ENCODE data around the gene ACAD8. TPM values are rescaled to one million over a fixed set of nuclear protein-coding genes. Genes with fewer than 3 reads are reported as not detected.

The ACAD8 gene
- total and polyA plus RNA-seq, 2 of the 4 experiments (the other 2 are of a cell fraction), result 11.1 to 21.2 TPM

GRCh38 chr11:134313379-134313778, 60.0 kb downstream of the ACAD8 start:
- ChIA-PET POLR2A (ENCODE audit: unreplicated experiment) (no interaction called here), CTCF (no interaction called here)
- Histone ChIP-seq H3K18ac (ENCODE audit: low read depth, low read length) (no peak overlapping the region), H3K14ac (replicated peaks; ENCODE audit: low read depth, low read length) (no peak overlapping the region), H2AK5ac (ENCODE audit: low read depth, low read length) (no peak overlapping the region), H3K27ac (ENCODE audit: insufficient read depth, low read length) (no peak overlapping the region), H4K5ac (ENCODE audit: low read depth, low read length) (no peak overlapping the region), H4K20me1 (ENCODE audit: insufficient read depth, low read length) (no peaks in the 10 kb centered on the region), H2AFZ (replicated peaks; ENCODE audit: low read length, poor library complexity) (no peak overlapping the region), H3K27me3 (ENCODE audit: control insufficient read depth, insufficient read depth, low read length) (no peaks in the 10 kb centered on the region), H3K4ac (ENCODE audit: low read depth, low read length) (no peak overlapping the region), H2BK5ac (ENCODE audit: low read depth, low read length, poor library complexity, severe bottlenecking) (no peak overlapping the region), H2AK9ac (replicated peaks; ENCODE audit: low read depth, low read length, poor library complexity) (no peak overlapping the region), H2BK20ac (ENCODE audit: low read depth, low read length) (no peak overlapping the region), H3K4me2 (ENCODE audit: low read depth, low read length) (no peak overlapping the region), H4K8ac (ENCODE audit: low read depth in 2 of 2, low read length in 2 of 2) (no peak overlapping the region), H3K9me1 (ENCODE audit: insufficient read depth, low read length) (no peaks in the 10 kb centered on the region), H3K4me3 (ENCODE audit: insufficient read depth, low read depth, low read length) (no peak overlapping the region), H3K56ac (ENCODE audit: extremely low read depth, insufficient read depth, low read length) (no peak overlapping the region), H3K4me1 (ENCODE audit: control insufficient read depth, insufficient read depth, low read length) (no peaks in the 10 kb centered on the region), H3K23ac (ENCODE audit: low read depth, low read length) (no peak overlapping the region), H2BK15ac (ENCODE audit: low read depth, low read length) (no peak overlapping the region), H2BK120ac (ENCODE audit: low read depth, low read length) (no peak overlapping the region), H3K79me1 (ENCODE audit: low read depth in 1 of 2, low read length in 2 of 2) (no peaks in the 10 kb centered on the region), H3K9ac (ENCODE audit: low read depth, low read length) (no peak overlapping the region), H4K91ac (ENCODE audit: insufficient read depth, low read depth, low read length) (no peak overlapping the region), H3K36me3 (ENCODE audit: control insufficient read depth, insufficient read depth, low read length) (no peaks in the 10 kb centered on the region), H3K9me3 (ENCODE audit: control insufficient read depth, insufficient read depth, low read length) (peaks cover 3% of the 10 kb centered on the region)
- 65% methylated on average over 2 of the region's 10 CpGs; no CpG with 5 or more reads in 1 of the 2 experiments for WGBS, 2 experiments (ENCODE audit: extremely low coverage in 2 of 2, insufficient read length in 1 of 2)
- ATAC-seq (ENCODE audit: low read depth), result no peak
- intact Hi-C loops (cut with micrococcal nuclease) (no loop called here), dilution Hi-C loops (cut with HindIII; ENCODE audit: low sequenced_read_pairs, unreplicated experiment) (no loop called here), in situ Hi-C loops (cut with MboI; ENCODE audit: low sequenced_read_pairs) (no loop called here)
- no TSS peak for BruUV-seq (replicated peaks)
- TF ChIP-seq RCOR1 (IDR thresholded peaks at IDR 0.05; ENCODE audit: insufficient replicate concordance, low read length) (no peak), CEBPB (IDR thresholded peaks at IDR 0.05; ENCODE audit: low read depth, low read length) (no peak), NFE2L2 (IDR thresholded peaks at IDR 0.05; ENCODE audit: low read depth, low read length) (no peak), CHD1 (IDR thresholded peaks at IDR 0.05; ENCODE audit: low read depth, low read length) (no peak), FOS (IDR thresholded peaks at IDR 0.05; ENCODE audit: low read depth, low read length) (no peak), ELK1 (IDR thresholded peaks at IDR 0.05; ENCODE audit: borderline replicate concordance, low read depth, low read length) (no peak), USF2 (IDR thresholded peaks at IDR 0.05; ENCODE audit: low read depth, low read length) (no peak), MAFK (IDR thresholded peaks at IDR 0.05; ENCODE audit: low read depth, low read length) (no peak), MXI1 (IDR thresholded peaks at IDR 0.05; ENCODE audit: borderline replicate concordance, low read depth, low read length) (no peak), CTCF (conservative IDR thresholded peaks at IDR 0.05; ENCODE audit: low read depth, low read length) (no peak), RFX5 (IDR thresholded peaks at IDR 0.05; ENCODE audit: low read depth, low read length) (no peak)
- no peak for DNase-seq

Measured in IMR-90 (cell line).